22Rv1 (cell line): ENCODE results near the gene UNC13D.
"Not testable (repeated sequence)": the region's sequence is repeated elsewhere in the genome, so short reads cannot be mapped to it uniquely, and the experiment has no call there.

ENCODE experiments used
- H3K27ac ChIP-seq: fragments of 450-650 bp; 2 replicates; pipeline ENCODE4 v1.5.1; 2017
- ZFX ChIP-seq: fragments of 450-650 bp; IDR thresholded peaks from 2 replicates; pipeline ENCODE4 v1.6.1; 2017; ENCODE audit warnings: antibody characterized with exemption, borderline replicate concordance
- TF ChIP-seq, protein P1 (sequence below): fragments of 450-650 bp; IDR thresholded peaks from 2 replicates; pipeline ENCODE4 v1.5.1; 2017; ENCODE audit warnings: mild to moderate bottlenecking

Gene UNC13D

DNA sequence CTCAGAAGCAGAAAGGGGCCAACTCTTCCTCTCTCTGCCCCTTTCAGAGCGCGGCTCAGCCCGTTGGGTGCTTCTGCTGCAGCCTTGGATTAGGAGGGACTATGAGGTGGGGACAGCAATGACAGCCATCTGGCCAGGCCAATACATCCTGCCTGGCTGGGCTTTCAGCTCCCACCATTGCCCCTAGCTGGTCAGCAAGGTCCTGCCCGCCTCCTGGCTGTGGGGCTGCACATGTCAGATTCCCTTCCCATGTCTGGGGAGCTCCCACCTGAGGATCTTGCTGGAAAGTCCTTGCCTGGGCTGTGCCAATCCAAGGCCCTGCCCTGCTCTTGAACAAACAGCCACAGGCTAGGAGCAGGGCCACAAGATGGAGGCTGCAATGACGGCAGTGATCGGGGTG, 44.3 kb upstream of the UNC13D start:
- peak overlapping the region; percentile 34; the same call in 1 of the 2 replicates for H3K27ac ChIP-seq
- TF ChIP-seq, protein P1, sequence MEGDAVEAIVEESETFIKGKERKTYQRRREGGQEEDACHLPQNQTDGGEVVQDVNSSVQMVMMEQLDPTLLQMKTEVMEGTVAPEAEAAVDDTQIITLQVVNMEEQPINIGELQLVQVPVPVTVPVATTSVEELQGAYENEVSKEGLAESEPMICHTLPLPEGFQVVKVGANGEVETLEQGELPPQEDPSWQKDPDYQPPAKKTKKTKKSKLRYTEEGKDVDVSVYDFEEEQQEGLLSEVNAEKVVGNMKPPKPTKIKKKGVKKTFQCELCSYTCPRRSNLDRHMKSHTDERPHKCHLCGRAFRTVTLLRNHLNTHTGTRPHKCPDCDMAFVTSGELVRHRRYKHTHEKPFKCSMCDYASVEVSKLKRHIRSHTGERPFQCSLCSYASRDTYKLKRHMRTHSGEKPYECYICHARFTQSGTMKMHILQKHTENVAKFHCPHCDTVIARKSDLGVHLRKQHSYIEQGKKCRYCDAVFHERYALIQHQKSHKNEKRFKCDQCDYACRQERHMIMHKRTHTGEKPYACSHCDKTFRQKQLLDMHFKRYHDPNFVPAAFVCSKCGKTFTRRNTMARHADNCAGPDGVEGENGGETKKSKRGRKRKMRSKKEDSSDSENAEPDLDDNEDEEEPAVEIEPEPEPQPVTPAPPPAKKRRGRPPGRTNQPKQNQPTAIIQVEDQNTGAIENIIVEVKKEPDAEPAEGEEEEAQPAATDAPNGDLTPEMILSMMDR = no peak

DNA sequence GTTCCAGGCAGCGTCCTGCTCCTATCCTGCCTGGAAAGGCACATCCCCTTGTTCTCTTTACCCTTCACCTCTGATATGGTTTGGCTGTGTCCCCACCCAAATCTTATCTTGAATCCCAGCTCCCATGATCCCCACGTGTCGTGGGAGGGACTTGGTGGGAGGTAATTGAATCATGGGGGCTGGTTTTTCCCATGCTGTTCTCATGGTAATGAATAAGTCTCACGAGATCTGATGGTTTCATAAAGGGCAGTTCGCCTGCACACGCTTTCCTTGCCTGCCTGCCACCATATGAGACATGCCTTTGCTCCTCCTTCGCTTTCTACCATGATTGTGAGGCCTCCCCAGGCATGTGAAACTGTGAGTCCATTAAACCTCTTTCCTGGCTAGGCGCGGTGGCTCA, 41.7 kb upstream of the UNC13D start:
- H3K27ac ChIP-seq = not testable (repeated sequence)

DNA sequence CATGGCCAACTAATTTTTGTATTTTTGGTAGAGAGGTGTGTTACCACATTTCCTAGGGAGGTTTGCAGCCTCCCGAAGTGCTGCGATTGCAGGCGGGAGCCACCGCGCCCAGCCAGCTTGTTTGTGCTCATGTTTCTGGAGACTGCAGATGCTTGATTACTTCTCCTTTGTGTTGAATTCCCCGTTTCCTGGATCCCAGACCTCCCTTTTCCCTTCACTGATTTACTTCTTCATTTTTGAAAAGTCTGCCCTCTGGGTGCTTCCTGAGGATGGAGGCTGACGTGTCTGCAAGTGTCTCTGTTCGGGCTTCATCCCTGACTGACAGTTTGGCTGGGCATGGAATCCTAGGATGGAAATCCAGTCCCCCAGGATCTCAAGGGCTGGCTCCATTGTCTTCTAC, 41.2 kb upstream of the UNC13D start:
- no peak for TF ChIP-seq ZFX
- TF ChIP-seq, protein P1 = no peak
- no peak overlapping the region for H3K27ac ChIP-seq

DNA sequence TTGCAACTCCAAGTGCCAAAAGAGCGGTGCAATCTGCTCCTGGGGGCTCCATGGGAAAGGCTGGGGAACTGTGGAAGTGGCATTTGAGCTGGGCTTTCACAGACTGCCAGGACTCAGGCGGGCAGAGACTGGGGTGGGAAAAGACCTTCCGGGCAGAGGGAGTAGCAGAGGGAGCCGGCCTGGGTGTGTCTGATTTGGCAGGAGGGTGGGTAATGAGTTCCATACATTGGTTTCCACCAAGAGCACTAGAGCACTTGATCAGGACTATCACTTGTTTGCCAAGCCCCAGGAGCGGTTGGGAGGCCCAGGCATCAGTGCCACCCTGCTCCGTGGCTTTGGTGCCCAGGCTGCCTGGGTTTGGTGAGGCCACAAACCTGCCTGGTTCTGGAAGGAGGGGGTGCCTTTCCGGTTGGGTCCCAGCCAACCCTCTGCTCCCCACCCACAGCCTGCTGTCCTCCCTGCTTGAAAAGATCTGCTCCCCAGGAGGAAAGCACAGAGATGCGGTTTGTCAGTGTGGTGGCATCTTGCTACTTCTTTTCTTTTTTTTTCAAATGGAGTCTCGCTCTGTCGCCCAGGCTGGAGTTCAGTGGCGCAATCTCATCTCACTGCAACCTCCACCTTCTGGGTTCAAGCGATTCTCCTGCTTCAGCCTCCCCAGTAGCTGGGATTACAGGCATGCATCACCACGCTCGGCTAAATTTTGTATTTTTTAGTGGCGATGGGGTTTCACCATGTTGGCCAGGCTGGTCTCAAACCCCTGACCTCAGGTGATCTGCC, 37.7 kb upstream of the UNC13D start:
- TF ChIP-seq, protein P1 = no peak
- TF ChIP-seq ZFX = no peak
- H3K27ac ChIP-seq = no peak overlapping the region

GRCh38 chr17:75880266-75880665, 36.1 kb upstream of the UNC13D start:
- H3K27ac ChIP-seq = no peak overlapping the region
- TF ChIP-seq ZFX = no peak
- TF ChIP-seq, protein P1 = no peak

DNA sequence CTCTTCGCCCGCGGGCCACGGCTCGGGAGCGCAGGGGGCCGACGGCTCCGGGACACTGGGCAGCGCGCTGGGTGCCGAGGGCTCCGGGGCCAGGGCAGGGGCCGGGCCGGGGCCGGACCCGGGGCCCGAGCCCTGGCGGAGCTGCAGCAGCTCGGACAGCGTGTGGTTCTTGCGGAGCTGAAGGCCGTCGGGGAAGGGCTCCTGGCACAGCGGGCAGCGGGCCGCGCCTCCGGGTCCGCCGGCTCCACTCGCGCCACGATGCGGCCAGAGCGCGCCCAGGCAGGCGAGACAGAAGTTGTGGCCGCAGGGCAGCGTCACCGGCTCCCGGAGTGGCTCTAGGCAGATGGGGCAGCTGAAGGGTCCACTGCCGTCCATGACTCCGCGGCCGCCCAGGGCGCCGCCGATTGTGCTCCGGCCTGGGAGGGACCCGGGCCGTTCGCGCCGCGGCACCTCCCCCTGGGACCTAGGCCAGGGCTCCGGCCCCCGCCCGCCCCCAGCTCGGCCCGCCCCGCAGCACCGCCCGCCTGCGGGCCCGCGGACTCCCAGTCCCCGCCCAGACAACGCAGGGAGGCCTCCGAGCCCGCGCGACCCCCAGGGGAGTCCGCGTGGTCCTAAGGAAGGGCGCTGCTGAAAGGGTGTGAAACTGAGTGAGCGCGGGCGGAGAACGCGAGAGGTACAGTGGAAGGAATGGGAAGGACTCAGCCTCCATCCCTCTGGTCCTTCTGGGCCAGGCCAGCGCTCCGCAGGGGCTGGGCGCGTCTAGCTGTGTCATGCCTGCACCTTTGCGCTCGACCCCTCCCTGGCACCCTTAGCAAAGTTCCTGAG, 34.2 kb upstream of the UNC13D start, which contains the start of gene TRIM47:
TSS of gene TRIM47 (minus strand) at position 408 of the 825 bp plus-strand sequence. CDS start at position 375, 33 bp downstream.
- TF ChIP-seq, protein P1 = peak; percentile 32
- TF ChIP-seq ZFX = no peak
- peak within 1 kb of the TSS; percentile 96 for H3K27ac ChIP-seq

DNA sequence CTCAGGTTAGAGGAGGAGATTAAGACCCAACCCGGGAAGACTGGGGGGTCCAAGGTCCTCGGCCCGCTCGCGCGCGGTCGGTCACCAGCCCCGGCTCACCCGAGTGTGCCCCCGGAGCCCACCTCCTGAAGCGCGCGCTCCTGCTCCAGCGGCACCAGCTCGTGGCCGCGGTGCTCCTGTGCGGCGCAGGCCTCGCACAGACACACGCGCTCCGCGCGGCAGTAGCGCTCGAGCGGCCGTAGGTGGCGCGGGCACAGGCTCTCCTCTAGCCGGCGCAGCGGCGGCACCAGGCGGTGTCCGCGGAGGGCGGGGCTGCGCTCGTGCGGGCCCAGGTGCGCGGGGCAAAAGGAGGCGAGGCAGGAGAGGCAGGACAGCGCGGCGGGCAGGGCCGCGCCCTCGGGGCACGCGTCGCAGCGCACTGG, 33.6 kb upstream of the UNC13D start:
- H3K27ac ChIP-seq = peak overlapping the region; percentile 96
- TF ChIP-seq, protein P1 = peak; percentile 75
- TF ChIP-seq ZFX = no peak
